WTC11 (cell line): Measurements from ENCODE around the gene ADAM22.

Source experiments
- TEAD4 ChIP-seq: sonication (generic); formaldehyde crosslinking; IDR thresholded peaks from 2 replicates; pipeline ENCODE4 v1.8.0; 2022; ENCODE audit warnings: mild to moderate bottlenecking, missing genetic modification reagents
- TP53 ChIP-seq: sonication (generic); formaldehyde crosslinking; IDR thresholded peaks from 2 replicates; pipeline ENCODE4 v1.8.1; 2023; ENCODE audit warnings: mild to moderate bottlenecking, missing genetic modification reagents
- ZNF232 ChIP-seq: sonication (generic); formaldehyde crosslinking; IDR thresholded peaks from 2 replicates; pipeline ENCODE4 v1.8.0; 2022; ENCODE audit warnings: mild to moderate bottlenecking, missing genetic modification reagents
- TF ChIP-seq, protein P1 (sequence below): fragments of 200-600 bp; IDR thresholded peaks from 2 replicates; pipeline ENCODE4 v1.8.0; 2022; ENCODE audit warnings: antibody characterized with exemption

DNA sequence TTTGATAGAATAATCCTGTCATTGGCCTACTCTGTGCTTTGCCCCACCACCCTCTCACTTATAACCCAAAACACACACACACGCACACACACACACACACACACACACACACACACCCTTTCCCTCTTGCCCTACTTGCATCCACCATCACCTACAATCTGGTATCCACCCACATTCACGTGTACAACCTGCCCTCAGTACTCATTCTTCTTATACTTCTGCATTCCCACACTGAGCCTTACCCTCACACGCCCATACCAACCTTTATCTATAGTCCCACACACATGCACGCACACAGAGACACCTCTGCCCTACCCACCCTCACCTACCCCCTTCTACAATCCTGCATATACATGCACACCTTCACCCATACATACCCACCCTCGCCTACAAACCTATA, 296.6 kb downstream of the ADAM22 start:
- TF ChIP-seq ZNF232 (CRISPR knock-in tag) = no peak
- TF ChIP-seq, protein P1, sequence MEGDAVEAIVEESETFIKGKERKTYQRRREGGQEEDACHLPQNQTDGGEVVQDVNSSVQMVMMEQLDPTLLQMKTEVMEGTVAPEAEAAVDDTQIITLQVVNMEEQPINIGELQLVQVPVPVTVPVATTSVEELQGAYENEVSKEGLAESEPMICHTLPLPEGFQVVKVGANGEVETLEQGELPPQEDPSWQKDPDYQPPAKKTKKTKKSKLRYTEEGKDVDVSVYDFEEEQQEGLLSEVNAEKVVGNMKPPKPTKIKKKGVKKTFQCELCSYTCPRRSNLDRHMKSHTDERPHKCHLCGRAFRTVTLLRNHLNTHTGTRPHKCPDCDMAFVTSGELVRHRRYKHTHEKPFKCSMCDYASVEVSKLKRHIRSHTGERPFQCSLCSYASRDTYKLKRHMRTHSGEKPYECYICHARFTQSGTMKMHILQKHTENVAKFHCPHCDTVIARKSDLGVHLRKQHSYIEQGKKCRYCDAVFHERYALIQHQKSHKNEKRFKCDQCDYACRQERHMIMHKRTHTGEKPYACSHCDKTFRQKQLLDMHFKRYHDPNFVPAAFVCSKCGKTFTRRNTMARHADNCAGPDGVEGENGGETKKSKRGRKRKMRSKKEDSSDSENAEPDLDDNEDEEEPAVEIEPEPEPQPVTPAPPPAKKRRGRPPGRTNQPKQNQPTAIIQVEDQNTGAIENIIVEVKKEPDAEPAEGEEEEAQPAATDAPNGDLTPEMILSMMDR = no peak
- no peak for TF ChIP-seq TP53 (CRISPR knock-in tag)
- no peak for TF ChIP-seq TEAD4 (CRISPR knock-in tag)
